GM13977 (cell line): ENCODE measurements around the gene LYPLA2.
"Not testable (repeated sequence)": the region's sequence is repeated elsewhere in the genome, so short reads cannot be mapped to it uniquely, and the experiment has no call there.

Source experiments
- DNase-seq: peaks from one replicate; pipeline ENCODE4 v3.0.0; 2012; ENCODE audit warnings: low spot score
- in situ Hi-C: fragments of 300-500 bp; cut with MboI; formaldehyde crosslinking; loops from one replicate; pipeline ENCODE4 v1.12.0; 2022; ENCODE audit warnings: low sequenced_read_pairs, low pct_unique_long_range_greater_than_20kb, mixed read lengths, inconsistent platforms; ENCODE audit not compliant: unreplicated experiment
- TF ChIP-seq, protein P1 (sequence below): IDR thresholded peaks from 2 replicates; pipeline ENCODE4 v1.5.1; 2012; ENCODE audit warnings: mild to moderate bottlenecking, control low read depth; ENCODE audit not compliant: insufficient read depth; ENCODE audit errors: extremely low read depth, missing control alignments

The LYPLA2 gene

DNA sequence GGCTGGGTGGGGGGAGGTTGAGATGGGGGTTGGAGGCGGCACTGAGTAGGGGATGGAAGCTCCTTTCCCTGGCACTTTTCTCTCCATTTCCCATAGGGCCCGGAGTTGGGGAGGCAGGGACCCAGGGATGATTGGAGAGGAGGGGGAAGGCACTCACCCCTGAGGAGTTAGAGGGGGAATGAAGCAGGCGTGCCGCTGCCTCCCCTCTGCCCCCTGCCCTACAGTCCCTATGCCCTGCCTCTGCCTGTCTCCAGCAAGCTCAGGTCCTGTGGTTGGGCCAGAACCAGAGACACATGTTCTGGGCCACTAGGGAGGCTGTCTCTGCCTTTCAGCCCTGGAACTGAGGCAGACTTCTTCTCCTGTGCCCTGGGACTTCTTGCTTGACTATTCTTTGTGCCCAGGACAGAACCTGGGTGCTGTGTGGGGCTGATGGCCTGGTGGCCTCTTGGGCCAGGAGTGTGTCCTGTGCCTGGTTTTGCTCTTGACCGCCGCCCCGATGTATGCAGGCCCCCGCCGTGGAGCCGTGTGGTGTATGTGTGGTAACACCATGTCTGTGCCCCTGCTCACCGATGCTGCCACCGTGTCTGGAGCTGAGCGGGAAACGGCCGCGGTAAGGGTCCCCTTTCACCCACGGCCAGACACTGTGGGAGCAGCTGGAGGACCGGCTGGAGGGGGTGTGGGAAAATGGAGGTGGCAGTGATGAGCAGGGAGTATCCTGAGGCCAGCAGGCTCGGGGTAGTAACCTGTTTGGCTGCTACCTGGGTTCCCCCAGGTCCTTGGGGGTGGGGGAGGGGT is 1.4 kb downstream of the LYPLA2 start:
- TF ChIP-seq, protein P1, sequence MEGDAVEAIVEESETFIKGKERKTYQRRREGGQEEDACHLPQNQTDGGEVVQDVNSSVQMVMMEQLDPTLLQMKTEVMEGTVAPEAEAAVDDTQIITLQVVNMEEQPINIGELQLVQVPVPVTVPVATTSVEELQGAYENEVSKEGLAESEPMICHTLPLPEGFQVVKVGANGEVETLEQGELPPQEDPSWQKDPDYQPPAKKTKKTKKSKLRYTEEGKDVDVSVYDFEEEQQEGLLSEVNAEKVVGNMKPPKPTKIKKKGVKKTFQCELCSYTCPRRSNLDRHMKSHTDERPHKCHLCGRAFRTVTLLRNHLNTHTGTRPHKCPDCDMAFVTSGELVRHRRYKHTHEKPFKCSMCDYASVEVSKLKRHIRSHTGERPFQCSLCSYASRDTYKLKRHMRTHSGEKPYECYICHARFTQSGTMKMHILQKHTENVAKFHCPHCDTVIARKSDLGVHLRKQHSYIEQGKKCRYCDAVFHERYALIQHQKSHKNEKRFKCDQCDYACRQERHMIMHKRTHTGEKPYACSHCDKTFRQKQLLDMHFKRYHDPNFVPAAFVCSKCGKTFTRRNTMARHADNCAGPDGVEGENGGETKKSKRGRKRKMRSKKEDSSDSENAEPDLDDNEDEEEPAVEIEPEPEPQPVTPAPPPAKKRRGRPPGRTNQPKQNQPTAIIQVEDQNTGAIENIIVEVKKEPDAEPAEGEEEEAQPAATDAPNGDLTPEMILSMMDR, result no peak
- in situ Hi-C loops, result no loop called here
- DNase-seq, result no peak

DNA sequence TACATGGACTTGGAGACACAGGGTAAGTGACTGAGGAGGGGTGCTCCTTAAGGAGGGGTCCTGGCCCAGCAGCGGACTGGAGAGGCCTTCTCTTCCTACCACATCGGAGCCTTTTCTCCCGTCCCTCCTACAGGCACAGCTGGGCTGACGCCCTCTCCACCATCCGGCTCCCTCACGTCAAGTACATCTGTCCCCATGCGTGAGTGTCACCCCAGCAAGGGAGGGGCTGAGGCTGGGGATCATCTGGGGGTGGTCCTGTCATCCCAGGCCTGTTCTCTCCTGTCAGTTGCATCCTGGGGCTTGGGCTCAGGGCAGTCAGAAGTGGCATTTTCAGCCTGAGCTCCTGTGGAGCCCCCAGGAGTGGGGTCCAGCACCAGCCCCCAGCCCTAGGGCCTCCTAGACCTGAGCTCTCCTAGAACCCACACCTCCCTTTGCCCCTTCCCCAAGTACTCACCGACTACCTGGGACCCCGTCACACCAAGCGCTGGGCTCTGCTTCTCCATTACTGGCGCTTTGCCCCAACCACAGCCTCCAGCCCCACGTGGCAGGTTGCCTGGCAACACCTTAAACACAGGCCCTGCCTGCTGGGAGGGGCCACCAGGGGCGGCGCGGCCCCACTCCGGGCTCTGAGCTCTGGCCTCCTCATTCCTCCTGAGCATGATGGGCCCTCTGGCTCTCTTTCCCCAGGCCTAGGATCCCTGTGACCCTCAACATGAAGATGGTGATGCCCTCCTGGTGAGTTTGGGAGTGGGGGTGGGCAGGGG is 2.3 kb downstream of the LYPLA2 start:
- TF ChIP-seq, protein P1, result no peak
- in situ Hi-C loops, result no loop called here
- DNase-seq, result peak; percentile 36

DNA sequence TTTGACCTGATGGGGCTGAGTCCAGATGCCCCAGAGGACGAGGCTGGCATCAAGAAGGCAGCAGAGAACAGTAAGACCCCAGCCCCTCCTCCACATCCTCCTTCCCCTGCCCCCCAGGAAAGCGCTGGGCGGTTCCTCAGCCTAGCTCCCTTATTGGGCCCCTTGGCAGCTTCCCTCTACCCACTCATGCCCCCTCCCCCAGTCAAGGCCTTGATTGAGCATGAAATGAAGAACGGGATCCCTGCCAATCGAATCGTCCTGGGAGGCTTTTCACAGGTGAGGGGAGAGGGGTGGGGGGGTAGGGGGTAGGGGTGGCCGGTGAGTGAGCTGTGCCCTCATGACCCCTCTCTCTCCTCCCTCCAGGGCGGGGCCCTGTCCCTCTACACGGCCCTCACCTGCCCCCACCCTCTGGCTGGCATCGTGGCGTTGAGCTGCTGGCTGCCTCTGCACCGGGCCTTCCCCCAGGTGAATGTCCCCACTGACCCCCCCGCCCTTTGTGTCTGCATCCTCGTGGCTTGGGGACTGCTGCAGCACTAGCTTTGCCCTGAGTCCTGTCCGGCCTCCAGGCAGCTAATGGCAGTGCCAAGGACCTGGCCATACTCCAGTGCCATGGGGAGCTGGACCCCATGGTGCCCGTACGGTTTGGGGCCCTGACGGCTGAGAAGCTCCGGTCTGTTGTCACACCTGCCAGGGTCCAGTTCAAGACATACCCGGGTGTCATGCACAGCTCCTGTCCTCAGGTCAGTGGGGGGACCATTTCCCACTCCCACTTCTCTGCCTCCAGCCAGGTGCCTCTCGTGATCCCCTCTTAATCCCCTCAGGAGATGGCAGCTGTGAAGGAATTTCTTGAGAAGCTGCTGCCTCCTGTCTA is 3.2 kb downstream of the LYPLA2 start:
- no peak for DNase-seq
- in situ Hi-C loops, result no loop called here
- TF ChIP-seq, protein P1, result no peak

DNA sequence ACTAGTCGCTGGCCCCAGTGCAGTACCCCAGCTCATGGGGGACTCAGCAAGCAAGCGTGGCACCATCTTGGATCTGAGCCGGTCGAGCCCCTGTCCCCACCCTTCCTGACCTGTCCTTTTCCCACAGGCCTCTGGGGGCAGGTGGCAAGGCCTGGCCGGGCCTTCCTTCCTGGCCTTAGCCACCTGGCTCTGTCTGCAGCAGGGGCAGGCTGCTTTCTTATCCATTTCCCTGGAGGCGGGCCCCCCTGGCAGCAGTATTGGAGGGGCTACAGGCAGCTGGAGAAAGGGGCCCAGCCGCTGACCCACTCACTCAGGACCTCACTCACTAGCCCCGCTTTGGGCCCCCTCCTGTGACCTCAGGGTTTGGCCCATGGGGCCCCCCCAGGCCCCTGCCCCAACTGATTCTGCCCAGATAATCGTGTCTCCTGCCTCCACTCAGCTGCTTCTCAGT is 3.8 kb downstream of the LYPLA2 start:
- DNase-seq, in situ Hi-C loops: not testable (repeated sequence)

DNA sequence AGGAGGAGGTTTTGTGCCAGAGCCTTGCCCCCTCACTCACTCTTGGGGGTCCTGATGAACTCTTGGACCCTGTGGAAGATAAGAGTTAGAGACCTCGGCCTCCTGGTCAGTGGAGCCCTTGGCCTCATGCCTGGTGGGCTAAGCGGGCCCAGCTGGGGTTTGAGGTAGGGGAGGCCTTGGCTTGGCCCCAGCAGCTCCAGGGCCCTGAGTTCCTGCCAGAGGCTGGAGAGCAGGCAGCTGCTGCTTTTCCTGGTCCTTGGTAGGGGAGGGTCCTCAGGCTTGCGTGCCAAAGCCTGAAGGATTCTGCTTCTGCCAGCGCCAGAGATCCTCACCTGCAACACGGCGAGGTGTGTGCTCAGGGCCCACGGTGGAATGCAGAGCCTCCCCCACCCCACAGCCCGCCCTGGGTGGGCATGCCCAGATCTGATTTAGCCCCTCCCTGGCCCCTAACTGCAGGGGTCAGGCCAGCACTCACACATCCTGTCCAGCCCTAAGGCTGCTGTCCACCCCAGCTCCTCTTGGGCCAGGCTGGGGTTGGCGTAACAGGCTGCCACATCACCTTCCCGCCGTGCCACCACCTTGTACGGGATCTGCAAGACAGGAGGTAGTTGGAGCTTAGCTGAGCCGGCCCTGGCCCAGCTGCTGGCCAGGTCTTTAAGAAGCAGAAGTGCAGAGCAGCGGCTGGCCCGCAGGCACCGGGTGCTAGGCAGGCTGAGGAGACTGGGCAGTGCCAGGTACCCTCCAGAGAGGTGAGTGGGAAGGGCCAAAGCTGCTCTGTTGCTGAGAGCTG is 4.9 kb downstream of the LYPLA2 start:
- in situ Hi-C loops, result no loop called here
- no peak for DNase-seq
- TF ChIP-seq, protein P1, result no peak

DNA sequence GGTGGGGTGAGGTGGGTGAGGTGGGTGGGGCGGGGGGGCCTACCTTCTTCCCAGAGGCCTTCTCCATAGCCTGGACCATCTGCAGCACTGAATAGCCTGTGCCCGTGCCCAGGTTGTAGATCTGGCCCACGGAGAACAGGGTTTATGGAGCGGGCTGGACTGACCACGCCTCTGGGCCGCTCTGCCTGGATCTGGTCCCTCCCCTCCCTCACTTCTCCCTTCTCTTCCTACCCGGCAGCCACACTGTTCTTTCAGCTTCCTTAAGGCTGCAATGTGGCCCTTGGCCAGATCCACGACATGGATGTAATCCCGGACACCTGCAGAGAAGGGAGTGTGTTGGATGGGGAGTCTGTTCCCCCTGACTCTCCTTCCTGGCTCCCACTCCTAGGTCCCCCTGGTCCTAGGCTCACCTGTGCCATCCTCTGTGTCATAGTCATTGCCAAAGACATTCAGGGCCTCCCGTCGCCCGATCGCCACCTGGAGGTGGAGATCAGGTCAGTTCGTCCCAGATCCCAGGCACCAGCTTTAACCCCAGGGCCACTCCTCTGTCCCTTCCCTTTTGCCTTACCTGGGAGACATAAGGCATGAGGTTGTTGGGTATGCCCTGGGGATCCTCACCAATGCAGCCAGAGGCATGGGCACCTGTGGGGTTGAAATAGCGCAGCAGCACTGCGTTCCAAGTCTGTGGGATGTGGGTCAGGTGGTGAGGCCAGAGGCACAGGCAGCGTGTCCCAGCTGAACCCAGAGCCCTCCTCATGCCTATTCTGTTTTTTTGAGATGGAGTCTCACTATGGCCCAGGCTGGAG is 5.7 kb downstream of the LYPLA2 start:
- DNase-seq, result no peak
- TF ChIP-seq, protein P1, result no peak
- in situ Hi-C loops, result no loop called here
